Upper lobe of left lung (tissue), 6 donors: ENCODE results near the gene SLC48A1. TPM values are rescaled to one million over a fixed set of nuclear protein-coding genes. Genes with fewer than 3 reads are reported as not detected.
A peak's percentile ranks its signal among the peaks of the same experiment; 100 is the strongest.

ENCODE experiments used
- ATAC-seq, 2 donors: fragments of 200-7000 bp; cut with Tn5 transposase; one replicate each; pipeline ENCODE4 v1.9.1; 2022; ENCODE audit warnings: mild to moderate bottlenecking in 2 of 2, moderate library complexity in 2 of 2; ENCODE audit not compliant: low FRiP score in 2 of 2
- DNase-seq, 2 donors: peaks; one replicate each; pipeline ENCODE4 v3.0.0-alpha.2; 2019 to 2020
- H3K27ac ChIP-seq, 4 donors: fragments of 200-600 bp; sonication (generic); one replicate each; pipeline ENCODE4 v1.5.1; 2016 to 2019
- H3K27me3 ChIP-seq, 4 donors: fragments of 200-600 bp; sonication (generic); one replicate each; pipeline ENCODE4 v1.5.1; 2017 to 2019
- H3K36me3 ChIP-seq, 4 donors: fragments of 200-600 bp; sonication (generic); one replicate each; pipeline ENCODE4 v1.5.1; 2016 to 2019
- H3K4me1 ChIP-seq, 4 donors: fragments of 200-600 bp; sonication (generic); one replicate each; pipeline ENCODE4 v1.5.1; 2018 to 2019
- H3K4me3 ChIP-seq, 4 donors: fragments of 200-600 bp; sonication (generic); one replicate each; pipeline ENCODE4 v1.5.1; 2017 to 2019; ENCODE audit warnings: mild to moderate bottlenecking in 2 of 4, moderate library complexity in 1 of 4
- H3K9me3 ChIP-seq, 4 donors: fragments of 200-600 bp; sonication (generic); one replicate each; pipeline ENCODE4 v1.5.1; 2018 to 2019
- CTCF ChIP-seq, 6 experiments: fragments of 450-650 bp in 4 of 6; fragments of 200-600 bp in 2 of 6; sonication (generic) in 2 of 6; IDR thresholded peaks; one replicate each; pipeline ENCODE4 v1.5.1; 2016 to 2019; ENCODE audit warnings: antibody characterized with exemption in 6 of 6
- EP300 ChIP-seq, 4 donors: sonication (generic); formaldehyde crosslinking; IDR thresholded peaks; one replicate each; pipeline ENCODE4 v1.5.1; 2017; ENCODE audit warnings: antibody characterized with exemption in 4 of 4, control low read depth in 2 of 4
- POLR2A ChIP-seq, 4 donors: fragments of 450-650 bp; IDR thresholded peaks; one replicate each; pipeline ENCODE4 v1.5.1; 2016 to 2017; ENCODE audit warnings: antibody characterized with exemption in 4 of 4, mild to moderate bottlenecking in 2 of 4
- POLR2AphosphoS5 ChIP-seq, 2 donors: sonication (generic); formaldehyde crosslinking; IDR thresholded peaks; one replicate each; pipeline ENCODE4 v1.5.1; 2017; ENCODE audit warnings: antibody characterized with exemption in 2 of 2
- WGBS, 2 donors: methylation state at CpG; one replicate each; pipeline ENCODE4 v1.1.5; 2017 to 2018; 5-methylcytosine and 5-hydroxymethylcytosine counted together
- total RNA-seq, 6 donors: library from RNA; depleted of rRNA in 4 of 6; stranded (reverse); fragments of >200 nt in 4 of 6; gene quantifications; one replicate each; pipeline versions ENCODE4 v1.1.0 to v1.2.1, GENCODE V29; 2016 to 2021
- donor health status: DM: no; HTN: no; CAD: no; lungs with moderate emphysema.
- donor health status: DM: no; HTN: yes; CAD: no; lungs with severe emphysema.

SLC48A1 gene
- total RNA-seq, 6 donors from 2014 or later = 26.5 to 36.5 (median 33.9) TPM

GRCh38 chr12:47757840-47758583 is 15.0 kb upstream of the SLC48A1 start:
- H3K9me3 ChIP-seq = no peaks in the 10 kb centered on the region
- DNase-seq = peak; percentile 67 to 72
- ATAC-seq = peak; percentile 32 to 38
- WGBS, 2 donors = 14 to 21% methylated on average over 8 to 20 of the region's 20 CpGs
- peaks cover 60 to 66% (median 62%) of the 10 kb centered on the region in 4 donors for H3K4me1 ChIP-seq
- no peaks in the 10 kb centered on the region for H3K27me3 ChIP-seq
- no peaks in the 10 kb centered on the region for H3K36me3 ChIP-seq
- H3K27ac ChIP-seq = peak overlapping the region; percentile 80 to 90 (median 86)
- H3K4me3 ChIP-seq = peak overlapping the region; percentile 38 to 73 (median 60)
- TF ChIP-seq EP300 (IDR thresholded peaks at IDR 0.05) = no peak
- TF ChIP-seq POLR2AphosphoS5 (IDR thresholded peaks at IDR 0.05) = no peak
- TF ChIP-seq POLR2A (IDR thresholded peaks at IDR 0.05) = no peak
- no peak for TF ChIP-seq CTCF (IDR thresholded peaks at IDR 0.05)

- ATAC-seq = no peak
- DNase-seq = no peak
- Histone ChIP-seq H3K9me3 (no peaks in the 10 kb centered on the region), H3K4me3 (peak overlapping the region; percentile 38 to 73 (median 60)), H3K36me3 (no peaks in the 10 kb centered on the region), H3K27ac (peak overlapping the region; percentile 80 to 90 (median 86)), H3K4me1 (peaks cover 56 to 61% (median 57%) of the 10 kb centered on the region in 4 donors), H3K27me3 (no peaks in the 10 kb centered on the region)
- TF ChIP-seq CTCF (IDR thresholded peaks at IDR 0.05) (no peak), EP300 (IDR thresholded peaks at IDR 0.05) (no peak), POLR2A (IDR thresholded peaks at IDR 0.05) (no peak), POLR2AphosphoS5 (IDR thresholded peaks at IDR 0.05) (no peak)
- 0 to 4% methylated on average over 3 to 7 of the region's 10 CpGs for WGBS, 2 donors
Observed at GRCh38 chr12:47758584-47758833, 14.5 kb upstream of the SLC48A1 start.

- Histone ChIP-seq H3K36me3 (no peaks in the 10 kb centered on the region), H3K9me3 (no peaks in the 10 kb centered on the region), H3K27ac (peak within 1 kb of the TSS; percentile 80 to 90 (median 86)), H3K4me3 (peak within 1 kb of the TSS; percentile 38 to 73 (median 60)), H3K4me1 (peaks cover 50 to 55% (median 51%) of the 10 kb centered on the region in 4 donors), H3K27me3 (no peaks in the 10 kb centered on the region)
- 0 to 6% methylated on average over 2 to 24 of the region's 57 CpGs for WGBS, 2 donors
- TF ChIP-seq POLR2AphosphoS5 (IDR thresholded peaks at IDR 0.05) (peak; percentile 66 to 78), POLR2A (IDR thresholded peaks at IDR 0.05) (peak in 2 of 4 donors; percentile 42 to 49), EP300 (IDR thresholded peaks at IDR 0.05) (peak in 2 of 4 donors; percentile 2 to 8), CTCF (IDR thresholded peaks at IDR 0.05) (peak; percentile 21 to 83 (median 72))
- ATAC-seq (peak; percentile 90 to 96), DNase-seq (peak; percentile 94 to 95)
Observed at GRCh38 chr12:47758834-47759690, 14.0 kb upstream of the SLC48A1 start, which contains the start of gene RAPGEF3. TSS of gene RAPGEF3 (minus strand) at chr12:47758880. CDS start at chr12:47758556, 324 bp downstream.

- ATAC-seq = no peak
- no peak for DNase-seq
- TF ChIP-seq CTCF (IDR thresholded peaks at IDR 0.05) = no peak
- no peak for TF ChIP-seq EP300 (IDR thresholded peaks at IDR 0.05)
- no peak for TF ChIP-seq POLR2A (IDR thresholded peaks at IDR 0.05)
- no peak for TF ChIP-seq POLR2AphosphoS5 (IDR thresholded peaks at IDR 0.05)
- Histone ChIP-seq H3K4me3 (no peak overlapping the region), H3K4me1 (peaks cover 12 to 16% (median 16%) of the 10 kb centered on the region in 4 donors), H3K27ac (no peak overlapping the region), H3K27me3 (no peaks in the 10 kb centered on the region), H3K9me3 (no peaks in the 10 kb centered on the region), H3K36me3 (no peaks in the 10 kb centered on the region)
- 79 to 82% methylated on average over 3 of the region's 3 CpGs for WGBS, 2 donors
Observed at GRCh38 chr12:47762850-47763465, 10.1 kb upstream of the SLC48A1 start.
